Activated CD4-positive, alpha-beta T cell treated with anti-CD3 and anti-CD28 coated beads for 36 hours (primary cell): ENCODE results near the gene ACVR1C. TPM values are rescaled to one million over a fixed set of nuclear protein-coding genes. Genes with fewer than 3 reads are reported as not detected.
"Not testable (repeated sequence)": the region's sequence is repeated elsewhere in the genome, so short reads cannot be mapped to it uniquely, and the experiment has no call there.

ENCODE experiments used
- ATAC-seq: fragments of 200-7000 bp; cut with Tn5 transposase; one replicate; pipeline ENCODE4 v1.10.0; 2021; ENCODE audit warnings: mild to moderate bottlenecking, moderate library complexity
- CTCF ChIA-PET: fragments of 350-600 bp; sonication (Branson Sonifier 250); formaldehyde crosslinking; loops from one replicate; lab custom pipeline; 2021; ENCODE audit warnings: antibody characterized with exemption; lab: Charles Lee
- POLR2A ChIA-PET: fragments of 350-600 bp; sonication (Branson Sonifier 250); formaldehyde crosslinking; loops from one replicate; lab custom pipeline; 2021; ENCODE audit warnings: antibody characterized with exemption, inconsistent platforms; lab: Charles Lee
- DNase-seq: peaks from one replicate; pipeline ENCODE4 v3.0.0-alpha.2; 2020
- H3K27ac Mint-ChIP-seq: one replicate; pipeline ENCODE4 v1.8.0; 2021; ENCODE audit warnings: mixed read lengths
- H3K27me3 Mint-ChIP-seq: one replicate; pipeline ENCODE4 v1.8.0; 2021; ENCODE audit warnings: mixed read lengths
- H3K36me3 Mint-ChIP-seq: one replicate; pipeline ENCODE4 v1.8.0; 2021; ENCODE audit warnings: low read depth, mixed read lengths
- H3K4me1 Mint-ChIP-seq: one replicate; pipeline ENCODE4 v1.8.0; 2021; ENCODE audit warnings: mixed read lengths
- H3K4me3 Mint-ChIP-seq: one replicate; pipeline ENCODE4 v1.8.0; 2021; ENCODE audit warnings: mild to moderate bottlenecking, moderate library complexity, mixed read lengths
- H3K9me3 Mint-ChIP-seq: one replicate; pipeline ENCODE4 v1.8.0; 2021; ENCODE audit warnings: low read depth, mixed read lengths
- intact Hi-C, 2 experiments: fragments of 100-400 bp; cut with DNase I in 1 of 2; cut with micrococcal nuclease in 1 of 2; formaldehyde crosslinking; loops; one replicate each; pipeline versions ENCODE4 v1.14.2 to v1.15.1; 2022 to 2024; cut with DNase I, micrococcal nuclease
- total RNA-seq, 2 experiments: library from RNA; stranded (reverse); gene quantifications; one replicate each; pipeline ENCODE4 v1.2.3, GENCODE V29; 2021

ACVR1C gene
- total RNA-seq, 2 experiments from 2014 or later, result 1.6 to 1.7 TPM

GRCh38 chr2:157587576-157587975 lies 41.1 kb downstream of the ACVR1C start:
- H3K27me3 Mint-ChIP-seq, result no peaks in the 10 kb centered on the region
- H3K4me3 Mint-ChIP-seq, result no peak overlapping the region
- intact Hi-C loops, result no loop called here
- ATAC-seq, result no peak
- ChIA-PET POLR2A (no interaction called here), CTCF (interaction anchor here (1.0 to 1.4 kb wide), 2 partner anchors 105 to 296 kb away, joined by 3 read pairs; no protein-coding TSS in a partner anchor)
- no peak overlapping the region for H3K27ac Mint-ChIP-seq
- H3K9me3 Mint-ChIP-seq, result no peaks in the 10 kb centered on the region
- H3K36me3 Mint-ChIP-seq, result peaks cover 7% of the 10 kb centered on the region
- DNase-seq, result no peak
- H3K4me1 Mint-ChIP-seq, result peaks cover under 1% of the 10 kb centered on the region

GRCh38 chr2:157574165-157574564 lies 54.5 kb downstream of the ACVR1C start:
- H3K36me3 Mint-ChIP-seq, result no peaks in the 10 kb centered on the region

GRCh38 chr2:157572725-157573124 lies 55.9 kb downstream of the ACVR1C start:
- DNase-seq (peak; percentile 8), ATAC-seq (no peak)
- ChIA-PET POLR2A (interaction anchor here (0.6 kb wide), 2 partner anchors 151 to 627 kb away, joined by 3 to 6 read pairs; no protein-coding TSS in a partner anchor), CTCF (interaction anchor here (0.6 to 1.4 kb wide), 11 partner anchors 10 to 738 kb away, joined by 3 to 6 read pairs (median 4); no protein-coding TSS in a partner anchor)
- Mint-ChIP-seq H3K27ac (no peak overlapping the region), H3K4me3 (no peak overlapping the region), H3K27me3 (no peaks in the 10 kb centered on the region), H3K4me1 (peaks cover 3% of the 10 kb centered on the region), H3K36me3 (no peaks in the 10 kb centered on the region), H3K9me3 (no peaks in the 10 kb centered on the region)
- intact Hi-C loops, result no loop called here

More at GRCh38 chr2:157574165-157574564, 54.5 kb downstream of the ACVR1C start:
- H3K27ac Mint-ChIP-seq, result no peak overlapping the region
- ChIA-PET POLR2A (interaction anchor here (0.6 kb wide), 1 partner anchor 8 kb away, joined by 5 read pairs; no protein-coding TSS in a partner anchor), CTCF (interaction anchor here (0.6 kb wide), 1 partner anchor 28 kb away, joined by 3 read pairs; no protein-coding TSS in a partner anchor)
- H3K4me3 Mint-ChIP-seq, result no peak overlapping the region
- H3K4me1 Mint-ChIP-seq, result peaks cover 3% of the 10 kb centered on the region
- H3K9me3 Mint-ChIP-seq, result no peaks in the 10 kb centered on the region
- H3K27me3 Mint-ChIP-seq, result no peaks in the 10 kb centered on the region
- no peak for ATAC-seq
- intact Hi-C loops, result no loop called here
- DNase-seq, result no peak

GRCh38 chr2:157566623-157567022 lies 62.0 kb downstream of the ACVR1C start:
- DNase-seq, CTCF ChIA-PET, intact Hi-C loops, H3K27ac Mint-ChIP-seq, H3K9me3 Mint-ChIP-seq, H3K36me3 Mint-ChIP-seq, ATAC-seq, H3K4me3 Mint-ChIP-seq, H3K27me3 Mint-ChIP-seq, POLR2A ChIA-PET, H3K4me1 Mint-ChIP-seq: not testable (repeated sequence)

GRCh38 chr2:157566113-157566512 lies 62.6 kb downstream of the ACVR1C start:
- CTCF ChIA-PET, result interaction anchor here (0.7 kb wide), 1 partner anchor 31 kb away, joined by 3 read pairs; no protein-coding TSS in a partner anchor
- H3K27me3 Mint-ChIP-seq, intact Hi-C loops, H3K4me3 Mint-ChIP-seq, H3K9me3 Mint-ChIP-seq, H3K36me3 Mint-ChIP-seq, ATAC-seq, H3K27ac Mint-ChIP-seq, POLR2A ChIA-PET, DNase-seq, H3K4me1 Mint-ChIP-seq: not testable (repeated sequence)

GRCh38 chr2:157565550-157565949 lies 63.1 kb downstream of the ACVR1C start:
- Mint-ChIP-seq H3K27me3 (no peaks in the 10 kb centered on the region), H3K27ac (no peak overlapping the region), H3K4me3 (no peak overlapping the region), H3K36me3 (no peaks in the 10 kb centered on the region), H3K4me1 (peaks cover 4% of the 10 kb centered on the region), H3K9me3 (peaks cover 3% of the 10 kb centered on the region)
- ATAC-seq, result no peak
- ChIA-PET CTCF (interaction anchor here (0.7 kb wide), 1 partner anchor 31 kb away, joined by 3 read pairs; no protein-coding TSS in a partner anchor), POLR2A (no interaction called here)
- intact Hi-C loops, result no loop called here
- DNase-seq, result no peak

GRCh38 chr2:157559890-157560289 lies 68.8 kb downstream of the ACVR1C start:
- intact Hi-C loops, result no loop called here
- peaks cover 28% of the 10 kb centered on the region for H3K4me1 Mint-ChIP-seq
- no peak overlapping the region for H3K4me3 Mint-ChIP-seq
- H3K9me3 Mint-ChIP-seq, result peaks cover 3% of the 10 kb centered on the region
- CTCF ChIA-PET, result interaction anchor here (0.6 to 1.6 kb wide), 6 partner anchors 25 to 255 kb away, joined by 3 to 7 read pairs (median 4); no protein-coding TSS in a partner anchor
- POLR2A ChIA-PET, result no interaction called here
- ATAC-seq (no peak), DNase-seq (no peak)
- no peaks in the 10 kb centered on the region for H3K27me3 Mint-ChIP-seq
- H3K36me3 Mint-ChIP-seq, result no peaks in the 10 kb centered on the region
- no peak overlapping the region for H3K27ac Mint-ChIP-seq

GRCh38 chr2:157559461-157559860 lies 69.2 kb downstream of the ACVR1C start:
- POLR2A ChIA-PET, result no interaction called here
- DNase-seq (no peak), ATAC-seq (no peak)
- Mint-ChIP-seq H3K27me3 (no peaks in the 10 kb centered on the region), H3K36me3 (no peaks in the 10 kb centered on the region), H3K9me3 (peaks cover 3% of the 10 kb centered on the region), H3K27ac (no peak overlapping the region), H3K4me1 (peaks cover 28% of the 10 kb centered on the region), H3K4me3 (no peak overlapping the region)
- intact Hi-C loops, result no loop called here
- CTCF ChIA-PET, result interaction anchor here (0.6 to 1.6 kb wide), 8 partner anchors 24 to 458 kb away, joined by 3 to 7 read pairs (median 4); no protein-coding TSS in a partner anchor

GRCh38 chr2:157559061-157559460 lies 69.6 kb downstream of the ACVR1C start:
- intact Hi-C loops, result no loop called here
- POLR2A ChIA-PET, result no interaction called here

GRCh38 chr2:157557770-157558169 lies 70.9 kb downstream of the ACVR1C start:
- DNase-seq (no peak), ATAC-seq (no peak)
- Mint-ChIP-seq H3K4me3 (no peak overlapping the region), H3K27me3 (no peaks in the 10 kb centered on the region), H3K4me1 (peaks cover 24% of the 10 kb centered on the region), H3K36me3 (no peaks in the 10 kb centered on the region), H3K9me3 (no peaks in the 10 kb centered on the region), H3K27ac (no peak overlapping the region)
- intact Hi-C loops, result no loop called here
- ChIA-PET CTCF (interaction anchor here (1.2 to 1.6 kb wide), 2 partner anchors 60 to 230 kb away, joined by 3 to 4 read pairs; no protein-coding TSS in a partner anchor), POLR2A (no interaction called here)

More at GRCh38 chr2:157559061-157559460, 69.6 kb downstream of the ACVR1C start:
- peaks cover 3% of the 10 kb centered on the region for H3K9me3 Mint-ChIP-seq
- H3K4me1 Mint-ChIP-seq, result peaks cover 28% of the 10 kb centered on the region
- DNase-seq (no peak), ATAC-seq (peak; percentile 36)
- H3K27me3 Mint-ChIP-seq, result no peaks in the 10 kb centered on the region
- no peaks in the 10 kb centered on the region for H3K36me3 Mint-ChIP-seq
- CTCF ChIA-PET, result interaction anchor here (0.7 to 1.6 kb wide), 7 partner anchors 24 to 459 kb away, joined by 3 to 7 read pairs (median 3); no protein-coding TSS in a partner anchor
- no peak overlapping the region for H3K27ac Mint-ChIP-seq
- H3K4me3 Mint-ChIP-seq, result no peak overlapping the region

- H3K27me3 Mint-ChIP-seq, result no peaks in the 10 kb centered on the region
- H3K4me3 Mint-ChIP-seq, result no peak overlapping the region
- H3K9me3 Mint-ChIP-seq, result peaks cover 4% of the 10 kb centered on the region
- no peak overlapping the region for H3K27ac Mint-ChIP-seq
- ChIA-PET CTCF (interaction anchor here (0.7 kb wide), 1 partner anchor 483 kb away, joined by 3 read pairs; no protein-coding TSS in a partner anchor), POLR2A (no interaction called here)
- peaks cover 3% of the 10 kb centered on the region for H3K36me3 Mint-ChIP-seq
- no peaks in the 10 kb centered on the region for H3K4me1 Mint-ChIP-seq
- DNase-seq, result no peak
- no peak for ATAC-seq
- intact Hi-C loops, result no loop called here
Measured at GRCh38 chr2:157540102-157540501, 88.6 kb downstream of the ACVR1C start.

- H3K4me3 Mint-ChIP-seq, result no peak overlapping the region
- H3K36me3 Mint-ChIP-seq, result peaks cover 6% of the 10 kb centered on the region
- intact Hi-C loops, result no loop called here
- no peak for ATAC-seq
- no peaks in the 10 kb centered on the region for H3K27me3 Mint-ChIP-seq
- no peaks in the 10 kb centered on the region for H3K4me1 Mint-ChIP-seq
- peaks cover 4% of the 10 kb centered on the region for H3K9me3 Mint-ChIP-seq
- CTCF ChIA-PET, result interaction anchor here (0.6 kb wide), 1 partner anchor 62 kb away, joined by 3 read pairs; no protein-coding TSS in a partner anchor
- no peak overlapping the region for H3K27ac Mint-ChIP-seq
- DNase-seq, result no peak
- POLR2A ChIA-PET, result no interaction called here
Measured at GRCh38 chr2:157538064-157538463, 90.6 kb downstream of the ACVR1C start.
